Jurkat, Clone E6-1 (cell line): ENCODE measurements around the gene CTXN1.
"Not testable (repeated sequence)": the region's sequence is repeated elsewhere in the genome, so short reads cannot be mapped to it uniquely, and the experiment has no call there.

Experiments used
- DNase-seq: peaks from one replicate; pipeline ENCODE4 v3.0.0-alpha.2; 2011; ENCODE audit warnings: low read depth, low spot score
- H3K4me3 ChIP-seq: 2 replicates; pipeline ENCODE4 v1.5.1; 2011; ENCODE audit warnings: mild to moderate bottlenecking, low read length, control low read depth, moderate library complexity

Gene CTXN1

GRCh38 chr19:7953576-7953975 is 27.6 kb upstream of the CTXN1 start:
- no peak for DNase-seq
- no peak overlapping the region for H3K4me3 ChIP-seq

DNA sequence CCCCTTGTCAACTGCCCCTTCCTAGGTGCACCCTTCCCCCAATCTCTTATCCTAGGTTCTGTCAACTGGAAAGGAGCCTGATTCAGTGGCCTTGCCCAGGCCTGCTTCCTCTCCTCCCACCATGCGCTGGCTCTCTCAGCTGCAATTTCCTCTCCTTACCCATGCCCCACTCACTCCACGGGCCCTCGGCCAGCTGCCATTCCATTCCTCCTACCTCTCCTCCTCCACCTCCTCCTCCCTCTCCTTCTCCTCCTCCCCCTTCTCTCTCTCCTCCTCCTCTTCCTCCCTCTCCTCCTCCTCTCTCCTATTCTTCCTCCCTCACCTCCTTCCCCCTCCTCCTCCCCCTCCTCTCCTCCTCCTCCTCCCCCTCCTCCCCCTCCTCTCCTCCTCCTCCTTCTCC is 27.1 kb upstream of the CTXN1 start:
- H3K4me3 ChIP-seq = no peak overlapping the region
- no peak for DNase-seq

DNA sequence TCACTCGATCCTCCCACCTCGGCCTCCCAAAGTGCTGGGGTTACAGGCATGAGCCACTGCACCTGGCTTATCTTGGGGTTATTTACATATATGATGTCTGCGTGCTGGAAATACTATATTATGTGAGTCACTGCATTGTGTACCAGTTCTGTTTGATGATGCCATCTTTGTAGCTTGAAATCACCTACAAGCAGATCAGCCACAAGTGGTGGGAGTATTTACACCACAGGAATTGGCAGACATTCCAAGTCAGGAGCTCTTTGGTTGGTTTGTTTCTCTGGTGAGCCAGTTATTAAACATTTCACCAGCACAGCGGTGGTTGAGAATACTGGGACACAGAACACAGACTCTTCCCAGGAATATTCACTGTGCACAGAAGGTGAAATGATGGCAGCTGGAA is 22.0 kb upstream of the CTXN1 start:
- DNase-seq = no peak

DNA sequence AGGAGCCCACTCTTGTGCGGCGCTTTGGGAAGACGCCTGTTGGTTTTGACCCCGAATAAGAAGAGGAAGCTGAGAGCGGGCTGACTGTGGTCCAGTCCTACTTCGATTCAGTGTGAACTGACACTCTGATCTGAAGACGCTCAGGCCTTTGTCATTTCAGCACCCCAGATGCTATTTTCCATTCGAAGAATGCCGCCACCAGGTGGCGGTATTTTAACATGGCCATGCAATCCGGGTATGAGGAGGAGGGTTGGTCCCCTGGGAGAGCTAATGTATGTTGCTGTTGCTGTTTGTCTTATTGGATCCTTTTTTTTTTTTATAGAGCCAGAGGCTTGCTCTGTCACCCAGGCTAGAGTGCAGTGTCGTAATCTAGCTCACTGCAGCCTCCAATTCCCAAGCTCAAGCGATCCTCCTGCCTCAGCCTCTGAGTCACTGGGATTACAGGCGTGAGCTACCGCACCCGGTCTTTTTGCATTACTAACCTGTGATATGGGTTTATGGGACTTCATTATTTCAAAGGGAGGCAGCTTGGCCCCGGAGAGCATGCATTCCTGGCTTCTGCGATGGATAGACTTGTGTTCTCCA is 18.3 kb upstream of the CTXN1 start:
- peak; percentile 90 for DNase-seq

More for the DNA sequence above, 22.0 kb upstream of the CTXN1 start:
- no peak overlapping the region for H3K4me3 ChIP-seq

GRCh38 chr19:7943444-7944176 is 17.7 kb upstream of the CTXN1 start, which contains the start of gene TIMM44:
TIMM44 (minus strand) TSS chr19:7943666; CDS start chr19:7943651, 15 bp downstream.
- peak; percentile 99 for DNase-seq
- peak within 1 kb of the TSS; percentile 75 for H3K4me3 ChIP-seq

More for the DNA sequence above, 18.3 kb upstream of the CTXN1 start:
- peak overlapping the region; percentile 75 for H3K4me3 ChIP-seq

GRCh38 chr19:7942981-7943443 is 17.1 kb upstream of the CTXN1 start:
- no peak for DNase-seq

GRCh38 chr19:7941895-7942596 is 16.1 kb upstream of the CTXN1 start:
- no peak for DNase-seq
- H3K4me3 ChIP-seq = peak overlapping the region; percentile 75

More at GRCh38 chr19:7942981-7943443, 17.1 kb upstream of the CTXN1 start:
- H3K4me3 ChIP-seq = peak overlapping the region; percentile 75

GRCh38 chr19:7940841-7941240 is 14.9 kb upstream of the CTXN1 start:
- DNase-seq = no peak
- no peak overlapping the region for H3K4me3 ChIP-seq

DNA sequence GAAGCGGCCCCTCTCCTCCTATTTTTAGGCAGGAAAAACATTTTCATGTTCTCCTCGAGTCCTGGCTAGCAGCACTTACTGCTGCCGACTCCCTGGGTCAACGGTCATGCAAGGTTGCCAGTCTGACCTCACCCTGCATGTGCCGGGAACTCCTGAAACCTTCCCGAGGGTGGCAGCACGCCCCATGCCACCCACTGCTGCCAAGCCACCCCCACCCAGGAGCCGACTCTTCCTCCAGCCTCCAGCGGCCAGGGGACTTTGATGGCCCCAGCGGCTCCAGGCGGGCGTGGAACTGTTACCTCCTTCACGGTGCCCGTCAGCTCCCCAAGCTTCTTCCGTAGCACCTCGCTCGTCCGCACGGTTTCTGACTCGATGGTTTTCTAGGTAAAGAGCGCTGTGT is 8.8 kb upstream of the CTXN1 start:
- DNase-seq = no peak

DNA sequence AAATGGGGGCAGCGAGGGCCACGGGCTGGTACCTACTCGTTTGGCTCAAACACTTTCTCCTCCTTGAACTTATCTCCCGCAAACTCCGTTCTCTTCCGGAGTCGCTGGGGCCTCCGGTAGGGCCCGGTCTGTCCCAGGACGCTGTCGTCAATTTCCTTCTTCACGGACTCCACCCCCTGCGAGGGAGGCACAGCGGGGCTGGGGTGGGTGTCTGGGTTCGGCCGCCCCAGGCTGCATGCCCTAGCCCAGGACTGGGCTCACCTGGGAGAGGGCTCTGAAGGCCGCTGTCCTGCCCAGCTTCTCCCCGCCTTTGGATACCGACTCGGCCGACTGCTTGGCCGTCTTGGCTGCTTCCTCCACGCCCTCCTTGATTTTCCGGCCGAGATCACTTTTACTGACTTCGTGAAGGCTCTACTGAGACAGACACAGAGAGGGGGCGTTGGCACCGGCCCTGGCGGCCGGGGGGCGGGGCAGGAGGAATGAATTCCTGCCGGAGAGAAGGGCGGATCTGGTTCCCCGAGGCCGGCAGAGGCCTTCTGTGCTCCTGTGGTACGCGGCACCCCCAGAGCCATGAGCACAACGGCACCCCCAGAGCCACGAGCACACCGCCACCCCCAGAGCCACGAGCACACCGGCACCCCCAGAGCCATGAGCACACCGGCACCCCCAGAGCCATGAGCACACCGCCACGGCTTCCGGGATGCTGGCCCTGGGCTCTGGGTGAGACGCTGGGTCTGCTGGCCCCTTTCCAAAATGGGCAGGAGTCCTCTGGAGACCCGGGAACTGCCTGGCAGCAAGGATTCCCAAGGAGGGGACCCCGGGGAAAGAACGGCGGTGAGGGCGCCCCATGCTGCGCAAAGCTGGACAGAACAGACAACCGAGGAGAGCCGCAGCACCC is 8.1 kb upstream of the CTXN1 start:
- H3K4me3 ChIP-seq = no peak overlapping the region
- no peak for DNase-seq

More for the DNA sequence above, 8.8 kb upstream of the CTXN1 start:
- H3K4me3 ChIP-seq = no peak overlapping the region

DNA sequence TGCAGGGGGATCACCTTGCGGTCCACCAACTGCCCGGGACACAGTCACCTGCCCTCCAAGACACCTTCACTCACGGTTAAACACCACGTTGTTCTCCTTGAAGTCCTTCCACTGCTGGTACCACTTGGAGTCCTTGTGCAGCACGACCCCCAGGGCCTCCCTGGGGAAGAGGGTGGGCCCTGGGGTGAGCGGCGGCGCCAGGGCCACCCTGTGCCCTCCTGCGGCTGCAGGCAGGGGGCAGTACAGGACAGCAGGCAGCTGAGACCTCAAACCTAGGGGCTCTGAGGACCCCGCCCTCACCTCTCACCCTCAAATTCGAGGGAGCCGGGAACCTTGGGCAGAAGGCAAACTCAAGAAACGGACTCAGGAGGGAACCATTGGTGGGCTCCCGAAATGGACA is 7.5 kb upstream of the CTXN1 start:
- no peak for DNase-seq

GRCh38 chr19:7932930-7933300 is 7.0 kb upstream of the CTXN1 start:
- DNase-seq = no peak
- H3K4me3 ChIP-seq = no peak overlapping the region

More for the DNA sequence above, 7.5 kb upstream of the CTXN1 start:
- no peak overlapping the region for H3K4me3 ChIP-seq

DNA sequence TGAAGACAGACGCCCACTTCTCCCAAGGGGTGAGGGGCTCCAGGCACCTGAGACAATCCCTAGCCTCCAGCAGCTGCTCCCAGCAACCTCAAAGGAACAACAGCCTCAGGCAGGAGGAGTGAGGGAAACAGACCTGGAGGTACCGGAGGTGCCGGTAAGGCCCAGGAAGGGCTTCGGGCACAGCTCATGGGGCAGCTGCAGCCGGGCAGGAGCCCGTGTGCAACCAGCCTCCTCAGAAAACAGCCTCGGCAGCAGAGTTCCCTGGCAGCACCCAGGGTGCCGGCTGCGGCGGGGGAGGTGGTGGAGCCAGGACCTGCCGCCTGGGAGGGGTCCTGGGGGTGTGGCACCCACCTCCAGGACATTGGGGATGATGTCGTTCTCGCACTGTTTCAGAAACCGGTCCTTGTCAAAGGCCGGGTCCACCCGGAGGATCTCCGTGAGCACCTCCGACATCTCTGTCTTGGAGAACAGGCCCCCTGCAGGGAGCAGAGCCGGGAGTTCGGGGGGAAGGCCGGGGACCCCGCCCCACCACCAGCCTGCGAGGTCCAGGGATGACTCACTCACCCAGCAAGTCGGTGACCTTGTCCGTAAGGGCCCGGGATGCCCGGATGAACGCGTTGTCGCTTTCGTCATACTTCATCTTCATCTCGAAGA is 6.5 kb upstream of the CTXN1 start:
- no peak overlapping the region for H3K4me3 ChIP-seq
- DNase-seq = no peak

GRCh38 chr19:7931221-7932061 is 5.5 kb upstream of the CTXN1 start:
- DNase-seq = no peak
- no peak overlapping the region for H3K4me3 ChIP-seq

DNA sequence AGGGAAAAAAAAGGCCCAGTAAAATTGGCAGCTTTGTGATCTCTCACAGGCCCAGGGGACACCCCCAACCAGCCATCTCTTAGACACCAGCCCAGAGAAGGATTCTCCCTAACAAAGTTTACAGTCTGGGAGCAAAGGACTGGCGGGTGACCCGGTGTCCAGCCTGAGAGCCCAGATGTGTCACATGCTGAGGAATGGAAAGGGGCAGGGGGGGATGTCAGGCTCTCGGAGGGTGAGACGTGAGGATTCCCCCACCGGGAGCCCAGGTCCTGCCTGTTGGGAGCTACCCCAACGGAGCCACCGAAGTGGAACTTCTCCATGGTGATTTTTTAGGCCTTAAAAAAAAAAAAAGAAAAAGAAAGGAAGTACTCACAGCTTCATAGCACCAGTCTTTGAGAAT is 4.8 kb upstream of the CTXN1 start:
- DNase-seq = no peak
- no peak overlapping the region for H3K4me3 ChIP-seq

DNA sequence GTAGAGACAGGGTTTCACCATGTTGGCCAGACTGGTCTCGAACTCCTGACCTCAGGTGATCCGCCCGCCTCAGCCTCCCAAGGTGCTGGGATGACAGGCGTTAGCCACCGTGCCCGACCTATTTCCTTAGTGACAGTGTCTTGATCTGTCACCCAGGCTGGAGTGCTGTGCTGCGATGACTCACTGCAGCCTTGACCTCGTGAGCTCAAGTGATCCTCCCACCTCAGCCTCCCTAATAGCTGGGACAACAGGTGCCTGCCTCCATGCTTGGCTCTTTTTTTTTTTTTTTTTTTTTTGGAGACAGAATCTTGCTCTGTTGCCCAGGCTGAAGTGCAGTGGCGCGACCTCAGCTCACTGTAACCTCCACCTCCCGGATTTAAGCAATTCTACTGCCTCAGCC is 4.1 kb upstream of the CTXN1 start:
- not testable (repeated sequence) for DNase-seq, H3K4me3 ChIP-seq

GRCh38 chr19:7928741-7929701 is 3.1 kb upstream of the CTXN1 start:
- peak; percentile 72 for DNase-seq
- no peak overlapping the region for H3K4me3 ChIP-seq
